Liver (tissue), 9 donors: Measurements from ENCODE around the gene GARIN3. TPM values are rescaled to one million over a fixed set of nuclear protein-coding genes. Genes with fewer than 3 reads are reported as not detected.
A peak's percentile ranks its signal among the peaks of the same experiment; 100 is the strongest.

Experiments used
- DNase-seq: peaks from one replicate; pipeline ENCODE4 v3.0.0-alpha.2; 2017; ENCODE audit warnings: low spot score
- H3K27ac ChIP-seq, 2 donors: one replicate each; pipeline ENCODE4 v1.7.0; 2013; ENCODE audit warnings: inconsistent platforms in 2 of 2, low read length in 2 of 2, control low read depth in 1 of 2, low read depth in 1 of 2, mild to moderate bottlenecking in 1 of 2
- H3K27me3 ChIP-seq, 4 donors: one replicate each; pipeline versions ENCODE4 v1.6.1 to v1.7.0; 2013; ENCODE audit warnings: low read length in 3 of 4, inconsistent platforms in 1 of 4, mild to moderate bottlenecking in 1 of 4, moderate library complexity in 1 of 4; ENCODE audit not compliant: control insufficient read depth in 4 of 4, insufficient read depth in 4 of 4
- H3K36me3 ChIP-seq, 4 donors: one replicate each; pipeline versions ENCODE4 v1.6.1 to v1.7.0; 2013; ENCODE audit warnings: low read length in 3 of 4, mild to moderate bottlenecking in 3 of 4, low read depth in 1 of 4, moderate library complexity in 1 of 4; ENCODE audit not compliant: control insufficient read depth in 4 of 4, insufficient read depth in 3 of 4
- H3K4me1 ChIP-seq, 4 donors: one replicate each; pipeline versions ENCODE4 v1.6.1 to v1.7.0; 2013; ENCODE audit warnings: low read length in 3 of 4, mild to moderate bottlenecking in 3 of 4, moderate library complexity in 1 of 4; ENCODE audit not compliant: control insufficient read depth in 4 of 4, insufficient read depth in 4 of 4
- H3K4me3 ChIP-seq, 3 donors: one replicate each; pipeline versions ENCODE4 v1.6.1 to v1.7.0; 2013; ENCODE audit warnings: low read length in 3 of 3, control low read depth in 1 of 3, low read depth in 1 of 3, mild to moderate bottlenecking in 1 of 3
- H3K9ac ChIP-seq, 2 donors: one replicate each; pipeline ENCODE4 v1.7.0; 2013; ENCODE audit warnings: low read length in 2 of 2, mild to moderate bottlenecking in 2 of 2, moderate library complexity in 2 of 2, control low read depth in 1 of 2, low read depth in 1 of 2
- H3K9me3 ChIP-seq, 4 donors: one replicate each; pipeline versions ENCODE4 v1.6.1 to v1.7.0; 2013; ENCODE audit warnings: low read length in 3 of 4; ENCODE audit not compliant: control insufficient read depth in 4 of 4
- EGR1 ChIP-seq, 2 donors: IDR thresholded peaks; 2 replicates each; pipeline ENCODE4 v1.6.1; 2016 to 2018; ENCODE audit warnings: antibody characterized with exemption in 2 of 2, low read depth in 2 of 2
- FOXA1 ChIP-seq: IDR thresholded peaks from 2 replicates; pipeline ENCODE4 v1.6.1; 2016; ENCODE audit warnings: antibody characterized with exemption
- FOXA2 ChIP-seq: IDR thresholded peaks from 2 replicates; pipeline ENCODE4 v1.6.1; 2016; ENCODE audit warnings: antibody characterized with exemption
- GABPA ChIP-seq, 2 donors: IDR thresholded peaks in 1 of 2; conservative IDR thresholded peaks in 1 of 2; 2 replicates each; pipeline ENCODE4 v1.6.1; 2016; ENCODE audit warnings: antibody characterized with exemption in 2 of 2, mild to moderate bottlenecking in 1 of 2, moderate library complexity in 1 of 2
- HNF4A ChIP-seq, 2 donors: conservative IDR thresholded peaks; 2 replicates each; pipeline ENCODE4 v1.6.1; 2016; ENCODE audit warnings: antibody characterized with exemption in 2 of 2, mild to moderate bottlenecking in 2 of 2
- HNF4G ChIP-seq: IDR thresholded peaks from 2 replicates; pipeline ENCODE4 v1.6.1; 2016; ENCODE audit warnings: antibody characterized with exemption
- JUND ChIP-seq, 2 donors: IDR thresholded peaks; 2 replicates each; pipeline ENCODE4 v1.6.1; 2016; ENCODE audit warnings: antibody characterized with exemption in 2 of 2
- NR2F2 ChIP-seq: IDR thresholded peaks from 2 replicates; pipeline ENCODE4 v1.6.1; 2016; ENCODE audit warnings: antibody characterized with exemption
- RAD21 ChIP-seq, 2 donors: IDR thresholded peaks; 2 replicates each; pipeline ENCODE4 v1.6.1; 2016; ENCODE audit warnings: antibody characterized with exemption in 2 of 2, mild to moderate bottlenecking in 2 of 2
- RXRA ChIP-seq, 2 donors: IDR thresholded peaks; 2 replicates each; pipeline ENCODE4 v1.6.1; 2017 to 2018; ENCODE audit warnings: antibody characterized with exemption in 2 of 2, mild to moderate bottlenecking in 1 of 2
- TAF1 ChIP-seq: conservative IDR thresholded peaks from 2 replicates; pipeline ENCODE4 v1.6.1; 2016; ENCODE audit warnings: antibody characterized with exemption, mild to moderate bottlenecking
- YY1 ChIP-seq: IDR thresholded peaks from 2 replicates; pipeline ENCODE4 v1.6.1; 2016; ENCODE audit warnings: antibody characterized with exemption, mild to moderate bottlenecking
- WGBS: extraction: QIAGEN DNeasy Blood & Tissue Kit; methylation state at CpG from one replicate; pipeline ENCODE4 v1.1.7; 2013; 5-methylcytosine and 5-hydroxymethylcytosine counted together
- polyA plus RNA-seq, 2 donors: library from polyadenylated mRNA; stranded (reverse) in 1 of 2; unstranded in 1 of 2; fragments of 200-250 nt in 1 of 2; fragments of >200 nt in 1 of 2; fragmentation: Nextera tagmentation in 1 of 2; extraction: Ambion mirVana in 1 of 2; gene quantifications; one replicate each; pipeline versions ENCODE4 v1.2.1 to v1.2.3, GENCODE V29; 2013 to 2015
- total RNA-seq, 2 donors: library from RNA; depleted of rRNA; stranded (reverse); fragments of >200 nt; gene quantifications; one replicate each; pipeline ENCODE4 v1.2.3, GENCODE V29; 2014
- TF ChIP-seq, protein P1 (sequence below): IDR thresholded peaks from 2 replicates; pipeline ENCODE4 v1.6.1; 2016; ENCODE audit warnings: antibody characterized with exemption
- TF ChIP-seq, protein P2 (sequence below): IDR thresholded peaks from 2 replicates; pipeline ENCODE4 v1.6.1; 2016; ENCODE audit warnings: antibody characterized with exemption
- TF ChIP-seq, protein P3 (sequence below): IDR thresholded peaks from 2 replicates; pipeline ENCODE4 v1.6.1; 2016; ENCODE audit warnings: antibody characterized with exemption, mild to moderate bottlenecking
- TF ChIP-seq, protein P4 (sequence below): fragments of 150-350 bp; IDR thresholded peaks from 2 replicates; pipeline ENCODE4 v1.5.1; 2017; ENCODE audit warnings: improper control_type of control experiment, low read depth, low read length; ENCODE audit not compliant: missing input control
- donor health status: healthy.
- donor health status: healthy.
- donor health status: healthy.
- donor health status: healthy.
- donor health status: healthy.

Gene GARIN3
- total and polyA plus RNA-seq, 4 donors = not detected

DNA sequence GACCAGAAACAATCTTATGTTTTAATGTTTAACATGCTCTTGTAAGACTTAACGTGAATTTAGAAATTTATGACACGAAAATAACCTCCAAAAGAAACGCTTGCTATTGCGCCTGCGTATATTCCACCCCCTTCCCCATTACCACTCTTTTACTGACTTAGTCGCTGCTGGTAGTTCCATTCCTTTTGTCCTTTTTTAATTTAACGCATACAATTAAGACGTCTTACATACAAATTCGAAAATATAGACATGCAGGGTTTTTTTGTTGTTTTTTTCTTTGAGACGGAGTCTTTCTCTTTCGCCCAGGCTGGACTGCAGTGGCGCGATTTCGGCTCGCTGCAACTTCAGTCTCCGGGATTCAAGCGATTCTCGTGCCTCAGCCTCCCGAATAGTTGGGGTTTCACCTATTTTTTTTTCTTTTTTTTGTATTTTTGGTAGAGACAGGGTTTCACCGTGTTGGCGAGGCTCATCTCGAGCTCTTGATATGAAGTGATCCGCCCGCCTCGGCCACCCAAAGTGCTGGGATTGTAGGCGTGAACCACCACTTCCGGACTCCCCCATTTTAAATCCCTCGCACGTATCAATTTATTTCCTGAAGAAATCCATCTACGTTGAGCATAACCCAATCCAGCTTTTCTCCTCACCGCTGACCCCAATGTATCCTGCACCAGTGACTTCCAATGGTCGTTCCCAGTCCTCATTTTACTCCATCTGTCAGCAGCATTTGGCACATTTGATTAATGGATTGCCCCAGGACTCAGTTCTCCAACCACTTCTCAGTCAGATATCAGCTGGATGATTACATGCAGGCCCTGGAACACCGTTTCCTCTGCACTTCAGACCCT, 22.7 kb downstream of the GARIN3 start:
- no peaks in the 10 kb centered on the region for H3K9me3 ChIP-seq
- peak overlapping the region; percentile 88 to 92 (median 89) for H3K4me3 ChIP-seq
- DNase-seq = peak; percentile 62
- H3K4me1 ChIP-seq = peaks cover 4 to 9% (median 5%) of the 10 kb centered on the region in 4 donors
- 11% methylated on average over 33 of the region's 33 CpGs for WGBS
- H3K27me3 ChIP-seq = no peaks in the 10 kb centered on the region
- TF ChIP-seq YY1 (peak; percentile 94), RAD21 (IDR thresholded peaks at IDR 0.05) (no peak), GABPA (IDR thresholded peaks at IDR 0.05 in 1 of 2, conservative IDR thresholded peaks at IDR 0.05 in 1 of 2) (no peak), HNF4A (conservative IDR thresholded peaks at IDR 0.05) (no peak)
- TF ChIP-seq, protein P1, sequence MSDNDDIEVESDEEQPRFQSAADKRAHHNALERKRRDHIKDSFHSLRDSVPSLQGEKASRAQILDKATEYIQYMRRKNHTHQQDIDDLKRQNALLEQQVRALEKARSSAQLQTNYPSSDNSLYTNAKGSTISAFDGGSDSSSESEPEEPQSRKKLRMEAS = no peak
- TF ChIP-seq, protein P2, sequence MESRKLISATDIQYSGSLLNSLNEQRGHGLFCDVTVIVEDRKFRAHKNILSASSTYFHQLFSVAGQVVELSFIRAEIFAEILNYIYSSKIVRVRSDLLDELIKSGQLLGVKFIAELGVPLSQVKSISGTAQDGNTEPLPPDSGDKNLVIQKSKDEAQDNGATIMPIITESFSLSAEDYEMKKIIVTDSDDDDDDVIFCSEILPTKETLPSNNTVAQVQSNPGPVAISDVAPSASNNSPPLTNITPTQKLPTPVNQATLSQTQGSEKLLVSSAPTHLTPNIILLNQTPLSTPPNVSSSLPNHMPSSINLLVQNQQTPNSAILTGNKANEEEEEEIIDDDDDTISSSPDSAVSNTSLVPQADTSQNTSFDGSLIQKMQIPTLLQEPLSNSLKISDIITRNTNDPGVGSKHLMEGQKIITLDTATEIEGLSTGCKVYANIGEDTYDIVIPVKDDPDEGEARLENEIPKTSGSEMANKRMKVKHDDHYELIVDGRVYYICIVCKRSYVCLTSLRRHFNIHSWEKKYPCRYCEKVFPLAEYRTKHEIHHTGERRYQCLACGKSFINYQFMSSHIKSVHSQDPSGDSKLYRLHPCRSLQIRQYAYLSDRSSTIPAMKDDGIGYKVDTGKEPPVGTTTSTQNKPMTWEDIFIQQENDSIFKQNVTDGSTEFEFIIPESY = peak; percentile 3
- TF ChIP-seq, protein P3, sequence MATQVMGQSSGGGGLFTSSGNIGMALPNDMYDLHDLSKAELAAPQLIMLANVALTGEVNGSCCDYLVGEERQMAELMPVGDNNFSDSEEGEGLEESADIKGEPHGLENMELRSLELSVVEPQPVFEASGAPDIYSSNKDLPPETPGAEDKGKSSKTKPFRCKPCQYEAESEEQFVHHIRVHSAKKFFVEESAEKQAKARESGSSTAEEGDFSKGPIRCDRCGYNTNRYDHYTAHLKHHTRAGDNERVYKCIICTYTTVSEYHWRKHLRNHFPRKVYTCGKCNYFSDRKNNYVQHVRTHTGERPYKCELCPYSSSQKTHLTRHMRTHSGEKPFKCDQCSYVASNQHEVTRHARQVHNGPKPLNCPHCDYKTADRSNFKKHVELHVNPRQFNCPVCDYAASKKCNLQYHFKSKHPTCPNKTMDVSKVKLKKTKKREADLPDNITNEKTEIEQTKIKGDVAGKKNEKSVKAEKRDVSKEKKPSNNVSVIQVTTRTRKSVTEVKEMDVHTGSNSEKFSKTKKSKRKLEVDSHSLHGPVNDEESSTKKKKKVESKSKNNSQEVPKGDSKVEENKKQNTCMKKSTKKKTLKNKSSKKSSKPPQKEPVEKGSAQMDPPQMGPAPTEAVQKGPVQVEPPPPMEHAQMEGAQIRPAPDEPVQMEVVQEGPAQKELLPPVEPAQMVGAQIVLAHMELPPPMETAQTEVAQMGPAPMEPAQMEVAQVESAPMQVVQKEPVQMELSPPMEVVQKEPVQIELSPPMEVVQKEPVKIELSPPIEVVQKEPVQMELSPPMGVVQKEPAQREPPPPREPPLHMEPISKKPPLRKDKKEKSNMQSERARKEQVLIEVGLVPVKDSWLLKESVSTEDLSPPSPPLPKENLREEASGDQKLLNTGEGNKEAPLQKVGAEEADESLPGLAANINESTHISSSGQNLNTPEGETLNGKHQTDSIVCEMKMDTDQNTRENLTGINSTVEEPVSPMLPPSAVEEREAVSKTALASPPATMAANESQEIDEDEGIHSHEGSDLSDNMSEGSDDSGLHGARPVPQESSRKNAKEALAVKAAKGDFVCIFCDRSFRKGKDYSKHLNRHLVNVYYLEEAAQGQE = peak; percentile 32
- peaks cover 0 to 9% (median 2%) of the 10 kb centered on the region in 4 donors for H3K36me3 ChIP-seq
- H3K9ac ChIP-seq = peak overlapping the region; percentile 40 to 85
- peak overlapping the region; percentile 87 to 91 for H3K27ac ChIP-seq

DNA sequence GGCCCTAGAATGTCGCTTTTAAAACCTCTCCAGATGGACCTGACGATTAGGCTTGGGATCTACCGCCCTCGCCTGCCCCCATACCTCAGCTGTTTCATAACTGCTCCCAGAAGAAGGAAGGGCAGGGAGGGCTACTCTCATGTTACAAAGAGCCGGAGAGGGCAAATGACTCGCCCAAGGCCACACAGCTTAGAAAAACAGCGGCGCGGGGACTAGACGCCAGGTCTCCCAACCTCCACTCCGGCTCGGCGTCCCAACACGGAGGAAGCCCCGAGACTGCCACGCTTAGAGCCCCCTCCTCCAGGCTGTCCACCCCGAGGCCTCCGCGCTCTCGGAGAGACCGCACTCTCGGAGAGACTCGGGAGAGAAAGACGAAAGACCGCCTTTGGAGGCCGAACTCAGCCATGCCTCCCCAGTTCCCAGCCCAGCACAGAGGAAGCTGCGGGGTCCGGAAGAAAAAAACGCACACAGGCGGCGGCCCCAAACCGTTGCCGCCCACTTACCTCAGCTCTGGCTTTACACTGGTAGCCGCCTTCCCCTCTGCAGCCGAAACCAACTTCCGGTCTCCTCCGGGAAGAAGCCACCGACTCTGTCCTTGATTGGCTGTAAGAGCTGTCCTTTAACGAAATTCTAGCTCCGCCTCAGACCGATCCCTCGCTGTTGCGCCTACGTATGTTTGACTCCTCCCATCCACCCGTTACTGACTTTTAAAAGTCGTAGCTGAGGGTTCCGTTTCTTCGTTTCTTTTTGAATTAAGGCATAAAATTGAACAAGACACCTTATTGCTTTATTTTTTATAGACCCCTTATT, 23.5 kb downstream of the GARIN3 start, which contains the start of gene MED7:
MED7 (minus strand) TSS at position 549 of the 810 bp plus-strand sequence. CDS start 3,434 bp downstream, outside the sequence.
- Histone ChIP-seq H3K27ac (peak within 1 kb of the TSS; percentile 87 to 91), H3K9ac (peak within 1 kb of the TSS; percentile 85 to 86), H3K36me3 (peaks cover 0 to 13% (median 8%) of the 10 kb centered on the region in 4 donors), H3K4me1 (peaks cover 4 to 9% (median 5%) of the 10 kb centered on the region in 4 donors), H3K4me3 (peak within 1 kb of the TSS; percentile 88 to 92 (median 89)), H3K9me3 (no peaks in the 10 kb centered on the region), H3K27me3 (no peaks in the 10 kb centered on the region)
- under 1% methylated on average over 48 of the region's 48 CpGs for WGBS
- DNase-seq = peak; percentile 90
- TF ChIP-seq, protein P4, sequence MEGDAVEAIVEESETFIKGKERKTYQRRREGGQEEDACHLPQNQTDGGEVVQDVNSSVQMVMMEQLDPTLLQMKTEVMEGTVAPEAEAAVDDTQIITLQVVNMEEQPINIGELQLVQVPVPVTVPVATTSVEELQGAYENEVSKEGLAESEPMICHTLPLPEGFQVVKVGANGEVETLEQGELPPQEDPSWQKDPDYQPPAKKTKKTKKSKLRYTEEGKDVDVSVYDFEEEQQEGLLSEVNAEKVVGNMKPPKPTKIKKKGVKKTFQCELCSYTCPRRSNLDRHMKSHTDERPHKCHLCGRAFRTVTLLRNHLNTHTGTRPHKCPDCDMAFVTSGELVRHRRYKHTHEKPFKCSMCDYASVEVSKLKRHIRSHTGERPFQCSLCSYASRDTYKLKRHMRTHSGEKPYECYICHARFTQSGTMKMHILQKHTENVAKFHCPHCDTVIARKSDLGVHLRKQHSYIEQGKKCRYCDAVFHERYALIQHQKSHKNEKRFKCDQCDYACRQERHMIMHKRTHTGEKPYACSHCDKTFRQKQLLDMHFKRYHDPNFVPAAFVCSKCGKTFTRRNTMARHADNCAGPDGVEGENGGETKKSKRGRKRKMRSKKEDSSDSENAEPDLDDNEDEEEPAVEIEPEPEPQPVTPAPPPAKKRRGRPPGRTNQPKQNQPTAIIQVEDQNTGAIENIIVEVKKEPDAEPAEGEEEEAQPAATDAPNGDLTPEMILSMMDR = no peak
- TF ChIP-seq TAF1 (peak; percentile 81), NR2F2 (no peak), GABPA (IDR thresholded peaks at IDR 0.05 in 1 of 2, conservative IDR thresholded peaks at IDR 0.05 in 1 of 2) (peak; percentile 94 to 96), HNF4G (no peak), RXRA (IDR thresholded peaks at IDR 0.05) (peak; percentile 8 to 22), RAD21 (IDR thresholded peaks at IDR 0.05) (no peak), FOXA2 (no peak), FOXA1 (no peak), YY1 (peak; percentile 66), JUND (IDR thresholded peaks at IDR 0.05) (peak in 1 of 2 donors; percentile 33), EGR1 (IDR thresholded peaks at IDR 0.05; ENCODE audit: low read depth in 2 of 2) (peak; percentile 20 to 32), HNF4A (conservative IDR thresholded peaks at IDR 0.05) (no peak)
- TF ChIP-seq, protein P3 = peak; percentile 71
- TF ChIP-seq, protein P1 = no peak
